ENCODE results near the gene TBCD. TPM values are rescaled to one million over a fixed set of nuclear protein-coding genes. Genes with fewer than 3 reads are reported as not detected.
"Not testable (repeated sequence)": the region's sequence is repeated elsewhere in the genome, so short reads cannot be mapped to it uniquely, and the experiment has no call there.

The TBCD gene
- total RNA-seq, 1 experiment from 2014 or later: 173 TPM

DNA sequence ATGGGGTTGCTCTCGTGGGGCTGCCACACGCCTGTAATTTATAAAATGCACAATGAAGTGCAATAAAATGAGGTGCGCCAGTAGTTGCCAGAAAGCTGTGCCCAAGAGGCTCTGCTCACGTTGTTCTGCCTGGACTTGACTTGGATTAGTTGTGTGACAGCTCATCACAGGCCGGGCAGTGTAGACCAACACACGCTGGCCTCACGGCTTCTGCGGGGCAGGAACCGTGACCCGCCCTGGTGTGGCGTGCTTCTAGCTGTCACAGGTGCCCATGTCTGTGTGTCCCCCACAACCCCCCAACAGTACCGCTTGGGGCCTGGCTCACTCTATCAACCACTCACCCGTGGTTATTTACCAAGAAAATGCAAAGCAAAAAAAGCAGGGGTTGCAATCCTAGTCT lies 200.2 kb downstream of the TBCD start (continued):
- TF ChIP-seq AFF4 (CRISPR knock-in tag; IDR thresholded peaks at IDR 0.05; ENCODE audit: borderline replicate concordance) (no peak), ZNF281 (CRISPR knock-in tag; IDR thresholded peaks at IDR 0.05) (no peak), MYBL2 (CRISPR knock-in tag; IDR thresholded peaks at IDR 0.05) (no peak), ELF4 (CRISPR knock-in tag; IDR thresholded peaks at IDR 0.05; ENCODE audit: low read depth) (no peak), ZNF396 (CRISPR knock-in tag; IDR thresholded peaks at IDR 0.05; ENCODE audit: borderline replicate concordance) (no peak), ZNF512 (CRISPR knock-in tag; IDR thresholded peaks at IDR 0.05; ENCODE audit: borderline replicate concordance) (no peak), SMAD4 (CRISPR knock-in tag; IDR thresholded peaks at IDR 0.05) (no peak), PRDM15 (CRISPR knock-in tag; IDR thresholded peaks at IDR 0.05) (no peak), FOXK1 (CRISPR knock-in tag; IDR thresholded peaks at IDR 0.05) (no peak), ESRRA (CRISPR knock-in tag; IDR thresholded peaks at IDR 0.05; ENCODE audit: borderline replicate concordance) (no peak), SOX15 (CRISPR knock-in tag; IDR thresholded peaks at IDR 0.05) (no peak), TEAD1 (CRISPR knock-in tag; IDR thresholded peaks at IDR 0.05) (no peak)
- TF ChIP-seq, protein P1, sequence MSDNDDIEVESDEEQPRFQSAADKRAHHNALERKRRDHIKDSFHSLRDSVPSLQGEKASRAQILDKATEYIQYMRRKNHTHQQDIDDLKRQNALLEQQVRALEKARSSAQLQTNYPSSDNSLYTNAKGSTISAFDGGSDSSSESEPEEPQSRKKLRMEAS (CRISPR knock-in tag; IDR thresholded peaks at IDR 0.05): no peak

DNA sequence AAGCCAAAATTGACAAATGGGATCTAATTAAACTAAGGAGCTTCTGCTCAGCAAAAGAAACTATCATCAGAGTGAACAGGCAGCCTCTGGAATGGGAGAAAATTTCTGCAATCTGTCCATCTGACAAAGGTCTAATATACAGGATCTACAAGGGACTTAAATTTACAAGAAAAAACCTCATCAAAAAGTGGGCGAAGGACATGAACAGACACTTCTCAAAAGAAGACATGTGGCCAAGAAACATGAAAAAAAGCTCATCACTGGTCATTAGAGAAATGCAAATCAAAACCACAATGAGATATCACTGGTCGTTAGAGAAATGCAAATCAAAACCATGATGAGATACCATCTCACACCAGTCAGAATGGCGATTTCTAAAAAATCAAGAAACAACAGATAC lies 203.2 kb downstream of the TBCD start:
- DNase-seq (ENCODE audit: low spot score); POLR2A ChIA-PET; H3K4me1 Mint-ChIP-seq; H3K4me3 Mint-ChIP-seq; H3K27ac Mint-ChIP-seq; CTCF ChIA-PET; ATAC-seq: not testable (repeated sequence)
- Mint-ChIP-seq H3K36me3 (peaks cover 72% of the 10 kb centered on the region), H3K27me3 (ENCODE audit: low read depth) (peaks cover 15% of the 10 kb centered on the region), H3K9me3 (peaks cover 60% of the 10 kb centered on the region)

- peaks cover 55% of the 10 kb centered on the region for H3K9me3 Mint-ChIP-seq
- H3K27ac Mint-ChIP-seq; H3K4me3 Mint-ChIP-seq; H3K27me3 Mint-ChIP-seq (ENCODE audit: low read depth); CTCF ChIA-PET; ATAC-seq; H3K4me1 Mint-ChIP-seq; POLR2A ChIA-PET; DNase-seq (ENCODE audit: low spot score): not testable (repeated sequence)
- peaks cover 67% of the 10 kb centered on the region for H3K36me3 Mint-ChIP-seq
Measured at GRCh38 chr17:82955627-82956026, 203.8 kb downstream of the TBCD start.
